Left ventricle myocardium superior (tissue), 1 donor: Measurements from ENCODE around the gene ZDHHC1. TPM values are rescaled to one million over a fixed set of nuclear protein-coding genes. Genes with fewer than 3 reads are reported as not detected.

ENCODE experiments used
- ATAC-seq: fragments of 200-7000 bp; cut with Tn5 transposase; one replicate; pipeline ENCODE4 v1.9.1; 2020; ENCODE audit warnings: mild to moderate bottlenecking, moderate library complexity
- DNase-seq: peaks from one replicate; pipeline ENCODE4 v3.0.0-alpha.2; 2020
- intact Hi-C: fragments of 100-400 bp; cut with micrococcal nuclease; formaldehyde crosslinking; loops from one replicate; pipeline ENCODE4 v1.11.0; 2022
- total RNA-seq: library from RNA; stranded (reverse); fragmentation: NEBNext Ultra II Directional; extraction: Animal tissue kit (Norgen Biotek cat#: 25700); gene quantifications from one replicate; pipeline ENCODE4 v1.2.1, GENCODE V29; 2021
- donor health status: DM: no; HTN: yes; CAD: no; lungs with severe emphysema.

The ZDHHC1 gene
- total RNA-seq, 1 donor from 2014 or later, result 3.5 TPM

DNA sequence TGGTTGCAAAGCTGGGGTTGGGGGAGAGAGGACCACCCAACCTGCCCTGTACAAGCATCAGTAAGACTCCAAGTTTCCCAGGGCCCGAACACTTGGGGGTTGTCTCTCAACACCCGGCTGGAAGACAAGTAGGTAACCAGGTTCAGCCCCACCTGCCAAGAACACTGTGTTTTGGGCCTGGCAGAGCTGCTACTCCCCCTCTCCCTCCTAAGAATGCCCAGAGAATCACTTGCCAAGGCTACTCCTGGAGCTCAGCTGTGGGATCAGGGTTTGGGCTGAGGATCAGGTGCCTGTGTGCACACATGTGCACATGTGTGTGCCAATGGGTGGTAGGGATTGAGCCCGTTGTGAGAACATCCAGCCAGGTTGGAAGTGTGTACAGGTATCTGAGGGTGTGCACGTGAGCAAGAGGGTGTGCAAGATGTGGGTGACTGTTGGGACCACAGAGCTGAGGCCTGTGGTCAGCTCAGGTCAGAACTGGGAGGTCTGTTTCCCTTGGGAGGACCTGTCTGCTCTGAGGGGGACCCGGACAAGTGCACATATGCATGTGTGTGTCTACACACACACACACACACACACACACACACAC, 16.9 kb upstream of the ZDHHC1 start:
- ATAC-seq (no peak), DNase-seq (no peak)
- intact Hi-C loops, result no loop called here

- intact Hi-C loops, result no loop called here
- DNase-seq (no peak), ATAC-seq (no peak)
Observed at GRCh38 chr16:67432506-67432890, 16.2 kb upstream of the ZDHHC1 start.

GRCh38 chr16:67431775-67432505, 15.7 kb upstream of the ZDHHC1 start:
- no peak for DNase-seq
- intact Hi-C loops, result no loop called here
- no peak for ATAC-seq

- intact Hi-C loops, result no loop called here
- ATAC-seq, result peak; percentile 69
- DNase-seq, result peak; percentile 76
Observed at GRCh38 chr16:67430977-67431774, 14.9 kb upstream of the ZDHHC1 start, which contains the start of gene HSD11B2. HSD11B2 (plus strand) TSS chr16:67431121; CDS start chr16:67431249, 128 bp downstream.

- intact Hi-C loops, result no loop called here
- ATAC-seq (peak; percentile 28), DNase-seq (no peak)
Observed at GRCh38 chr16:67430504-67430976, 14.3 kb upstream of the ZDHHC1 start.

DNA sequence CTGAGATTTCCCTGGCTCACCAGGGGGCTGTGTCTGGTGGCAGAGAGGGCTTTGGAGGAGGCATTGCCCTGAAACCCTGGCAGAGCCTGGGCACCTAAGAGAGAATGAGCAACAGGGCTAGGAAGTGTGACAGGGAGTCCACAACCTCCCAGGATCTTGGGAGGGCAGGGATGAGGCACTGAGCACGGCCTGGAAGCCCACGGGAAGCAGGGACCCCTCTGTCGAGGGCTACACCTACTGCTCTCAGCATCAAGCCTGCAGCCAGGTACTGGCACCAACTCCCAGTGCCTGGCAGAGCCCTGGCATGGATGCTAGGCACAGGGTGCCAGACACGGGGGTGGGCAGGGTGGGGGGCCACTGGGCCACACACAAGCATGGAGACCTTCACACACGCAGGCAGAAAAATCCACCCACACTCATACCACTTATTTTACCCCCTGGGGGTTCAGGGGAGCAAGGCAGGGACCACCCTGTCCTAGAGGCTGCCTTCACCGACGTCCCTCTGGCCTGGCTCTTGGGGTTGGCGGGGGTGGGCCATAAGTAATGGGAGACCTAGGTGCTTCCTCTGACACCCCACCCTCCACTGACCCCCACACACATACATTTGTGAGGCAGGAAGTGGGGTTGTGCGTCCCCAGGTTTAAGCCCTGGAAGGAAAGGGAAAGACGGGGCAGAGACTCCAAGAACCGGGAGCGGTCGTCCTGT, 13.7 kb upstream of the ZDHHC1 start:
- ATAC-seq, result no peak
- intact Hi-C loops, result loop anchor here (5.0 kb wide), 1 partner anchor 37 kb away; no protein-coding TSS in a partner anchor
- no peak for DNase-seq

- ATAC-seq, result no peak
- DNase-seq, result no peak
- intact Hi-C loops, result loop anchor here (5.0 kb wide), 1 partner anchor 38 kb away; no protein-coding TSS in a partner anchor
Observed at GRCh38 chr16:67429053-67429798, 12.9 kb upstream of the ZDHHC1 start.

GRCh38 chr16:67428146-67428731, 12.0 kb upstream of the ZDHHC1 start:
- ATAC-seq (peak; percentile 79), DNase-seq (peak; percentile 85)
- intact Hi-C loops, result loop anchor here (5.0 kb wide), 1 partner anchor 39 kb away; no protein-coding TSS in a partner anchor

- DNase-seq, result peak; percentile 55
- intact Hi-C loops, result loop anchor here (5.0 kb wide), 1 partner anchor 40 kb away; no protein-coding TSS in a partner anchor
- ATAC-seq, result peak; percentile 5
Observed at GRCh38 chr16:67426950-67427349, 10.7 kb upstream of the ZDHHC1 start.

DNA sequence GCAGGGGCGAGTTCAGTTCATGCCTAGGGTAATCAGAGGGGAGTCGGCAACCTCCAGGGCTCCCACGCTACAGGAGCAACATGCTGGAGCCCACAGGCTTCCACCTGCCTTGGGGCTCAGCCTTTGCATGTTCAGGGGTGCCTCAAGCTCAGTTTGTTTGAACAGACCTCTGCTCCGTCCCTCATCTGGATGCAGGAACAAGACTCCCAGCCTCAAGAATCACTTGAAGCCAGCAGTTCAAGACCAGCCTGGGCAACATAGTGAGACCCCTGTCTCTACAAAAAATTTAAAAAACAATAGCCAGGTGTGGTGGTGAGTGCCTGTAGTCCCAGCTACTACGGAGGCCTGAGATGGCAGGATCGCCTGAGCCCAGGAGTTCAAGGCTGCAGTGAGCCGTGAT, 9.7 kb upstream of the ZDHHC1 start:
- intact Hi-C loops, result loop anchor here (5.0 kb wide), 1 partner anchor 41 kb away; no protein-coding TSS in a partner anchor
- ATAC-seq (no peak), DNase-seq (no peak)

DNA sequence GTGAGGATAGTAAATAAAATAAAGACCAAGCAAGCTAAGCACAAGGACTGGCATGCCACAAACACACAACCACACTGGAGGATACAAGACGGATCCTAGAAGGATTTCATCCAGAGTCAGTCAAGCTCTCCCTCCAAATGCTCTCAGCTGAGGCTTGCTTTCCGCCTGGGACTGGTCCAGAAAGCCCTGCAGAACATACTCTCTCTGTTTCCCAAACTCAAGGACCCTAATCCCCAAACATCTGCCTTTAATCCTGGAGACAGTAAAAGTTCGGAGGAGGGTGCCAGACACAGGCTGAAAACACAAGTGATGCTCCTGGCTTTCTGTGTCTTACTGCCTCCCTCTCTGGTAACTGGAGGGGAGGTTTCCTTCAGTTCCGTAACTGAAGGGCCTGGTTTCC, 9.3 kb upstream of the ZDHHC1 start:
- intact Hi-C loops, result loop anchor here (5.0 kb wide), 1 partner anchor 42 kb away; no protein-coding TSS in a partner anchor

GRCh38 chr16:67425061-67425460, 8.8 kb upstream of the ZDHHC1 start:
- ATAC-seq (no peak), DNase-seq (no peak)
- intact Hi-C loops, result loop anchor here (5.0 kb wide), 1 partner anchor 42 kb away; no protein-coding TSS in a partner anchor

More for the DNA sequence above, 9.3 kb upstream of the ZDHHC1 start:
- no peak for DNase-seq
- no peak for ATAC-seq

DNA sequence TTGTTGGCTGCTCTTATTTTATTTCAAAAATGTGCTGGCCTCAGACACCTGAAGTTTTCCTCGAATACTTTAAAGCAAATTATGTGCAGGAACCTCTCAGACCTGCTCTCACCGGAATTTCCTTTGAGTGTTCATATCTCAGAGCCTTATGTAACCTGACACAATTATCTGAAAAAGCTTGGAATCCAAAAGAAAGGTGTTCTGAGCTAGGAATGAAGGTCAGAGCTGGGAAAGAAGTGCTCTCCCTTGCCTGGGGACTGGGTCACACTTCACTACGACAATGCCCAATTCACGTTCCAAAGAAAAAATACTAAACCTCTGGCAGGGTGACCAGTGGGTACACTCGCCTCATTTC, 8.0 kb upstream of the ZDHHC1 start:
- ATAC-seq (no peak), DNase-seq (no peak)
- intact Hi-C loops, result no loop called here

DNA sequence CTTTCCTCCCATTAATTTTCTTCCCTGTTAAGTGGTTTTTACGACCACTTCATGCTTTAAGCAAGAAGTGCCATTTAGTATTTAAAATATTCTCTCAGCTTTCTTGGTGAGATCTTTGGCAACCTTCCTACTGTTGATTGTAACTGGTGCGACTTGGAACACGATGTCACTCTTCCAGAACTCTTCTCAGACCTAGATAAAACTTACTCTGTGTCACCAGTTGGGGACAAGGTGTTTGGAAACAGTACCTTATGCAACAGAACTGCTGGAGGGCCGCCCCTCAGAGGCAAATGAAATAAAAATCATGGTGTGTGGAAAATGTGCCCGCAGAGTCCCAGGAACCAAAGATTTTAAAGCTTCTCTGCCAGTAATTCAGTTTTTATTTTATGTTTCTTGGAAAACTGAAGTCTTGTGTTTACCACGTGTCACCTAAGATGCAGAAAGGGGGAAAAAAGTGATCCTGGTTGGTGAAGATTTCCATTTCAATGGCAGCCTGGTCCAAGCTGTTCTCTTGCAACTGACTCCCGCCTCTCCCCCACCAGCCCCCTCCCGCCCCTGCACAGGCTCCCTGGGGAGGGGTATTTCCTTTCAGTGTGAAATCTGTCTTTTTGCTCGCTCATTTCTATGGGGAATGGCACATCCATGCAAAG, 7.5 kb upstream of the ZDHHC1 start:
- intact Hi-C loops, result no loop called here
- ATAC-seq (no peak), DNase-seq (no peak)

DNA sequence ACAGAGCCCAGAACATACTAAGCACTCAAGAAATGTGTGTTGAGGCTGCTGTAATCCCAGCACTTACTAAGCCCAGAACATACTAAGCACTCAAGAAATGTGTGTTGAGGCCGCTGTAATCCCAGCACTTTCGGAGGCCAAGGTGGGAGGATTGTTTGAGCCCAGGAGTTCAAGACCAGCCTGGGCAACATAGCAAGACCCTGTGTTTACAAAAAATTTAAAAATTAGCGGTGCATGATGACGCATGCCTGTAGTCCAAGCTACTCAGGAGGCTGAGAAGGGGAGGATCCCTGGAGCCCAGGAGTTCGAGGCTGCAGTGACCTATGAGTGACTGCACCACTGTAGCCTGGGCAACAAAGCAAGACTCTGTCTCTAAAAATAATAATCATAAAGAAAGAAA, 6.7 kb upstream of the ZDHHC1 start:
- intact Hi-C loops, result no loop called here
- ATAC-seq, result no peak
- DNase-seq, result no peak

DNA sequence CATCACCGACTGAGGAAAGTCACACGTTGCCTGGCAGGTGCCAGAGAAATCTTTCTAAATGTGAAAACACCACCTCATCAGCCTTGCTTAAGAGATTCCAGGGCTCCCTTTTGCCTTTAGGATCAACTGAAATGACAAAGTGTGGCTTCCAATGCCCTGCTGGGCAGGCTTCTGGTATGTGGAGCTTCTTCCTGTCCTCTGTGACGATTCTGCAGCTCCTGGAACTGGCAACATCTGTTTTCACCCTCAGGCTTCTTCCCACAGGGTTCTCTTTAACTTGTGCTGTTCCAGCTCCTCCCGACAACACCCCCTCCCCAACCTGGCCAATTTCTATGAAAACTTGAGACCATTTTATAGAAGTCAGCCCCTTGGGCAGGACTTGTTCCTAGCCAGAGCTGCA, 4.8 kb upstream of the ZDHHC1 start:
- intact Hi-C loops, result no loop called here
- ATAC-seq (no peak), DNase-seq (no peak)

GRCh38 chr16:67419931-67420330, 3.7 kb upstream of the ZDHHC1 start:
- DNase-seq (no peak), ATAC-seq (no peak)
- intact Hi-C loops, result no loop called here

GRCh38 chr16:67419502-67419901, 3.2 kb upstream of the ZDHHC1 start:
- ATAC-seq (no peak), DNase-seq (no peak)
- intact Hi-C loops, result no loop called here
